Esophagus mucosa (tissue), 1 donor: ENCODE measurements around the gene CLMP. TPM values are rescaled to one million over a fixed set of nuclear protein-coding genes. Genes with fewer than 3 reads are reported as not detected.
"Not testable (repeated sequence)": the region's sequence is repeated elsewhere in the genome, so short reads cannot be mapped to it uniquely, and the experiment has no call there.

ENCODE experiments used
- ATAC-seq: fragments of 200-7000 bp; cut with Tn5 transposase; one replicate; pipeline ENCODE4 v1.9.1; 2020
- total RNA-seq: library from RNA; stranded (reverse); gene quantifications from one replicate; pipeline ENCODE4 v1.2.4, GENCODE V29; 2023
- donor health status: DM: yes; HTN: yes; CAD: no.

Gene CLMP
- total RNA-seq, 1 donor from 2014 or later: 3.7 TPM

- ATAC-seq: no peak
These were observed 121.5 kb downstream of the CLMP start for GRCh38 chr11:123073343-123074057.

DNA sequence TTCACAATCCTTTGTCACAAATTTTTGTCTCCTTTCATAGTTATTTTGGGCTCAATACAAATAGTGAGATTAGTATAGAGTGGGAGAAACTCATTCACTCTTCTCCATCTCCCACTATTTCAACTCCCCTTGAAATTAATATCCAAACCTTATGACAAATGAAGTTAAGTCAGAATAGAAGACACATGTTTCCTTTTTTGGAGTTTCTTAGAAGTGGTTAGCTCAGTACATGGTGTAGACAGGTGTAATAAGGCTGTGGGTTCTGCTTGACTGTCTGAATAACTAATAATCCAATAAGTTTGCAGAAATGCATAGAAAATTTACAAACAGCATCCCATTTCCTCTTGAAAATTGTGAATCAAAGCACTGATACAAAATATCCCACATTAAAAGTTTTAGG is 122.3 kb downstream of the CLMP start:
- no peak for ATAC-seq

- ATAC-seq: peak; percentile 50
These were observed 122.7 kb downstream of the CLMP start for GRCh38 chr11:123072332-123072761.

- no peak for ATAC-seq
These were observed 124.9 kb downstream of the CLMP start for GRCh38 chr11:123069908-123070821.

GRCh38 chr11:123065621-123066020 is 129.4 kb downstream of the CLMP start:
- ATAC-seq: no peak

DNA sequence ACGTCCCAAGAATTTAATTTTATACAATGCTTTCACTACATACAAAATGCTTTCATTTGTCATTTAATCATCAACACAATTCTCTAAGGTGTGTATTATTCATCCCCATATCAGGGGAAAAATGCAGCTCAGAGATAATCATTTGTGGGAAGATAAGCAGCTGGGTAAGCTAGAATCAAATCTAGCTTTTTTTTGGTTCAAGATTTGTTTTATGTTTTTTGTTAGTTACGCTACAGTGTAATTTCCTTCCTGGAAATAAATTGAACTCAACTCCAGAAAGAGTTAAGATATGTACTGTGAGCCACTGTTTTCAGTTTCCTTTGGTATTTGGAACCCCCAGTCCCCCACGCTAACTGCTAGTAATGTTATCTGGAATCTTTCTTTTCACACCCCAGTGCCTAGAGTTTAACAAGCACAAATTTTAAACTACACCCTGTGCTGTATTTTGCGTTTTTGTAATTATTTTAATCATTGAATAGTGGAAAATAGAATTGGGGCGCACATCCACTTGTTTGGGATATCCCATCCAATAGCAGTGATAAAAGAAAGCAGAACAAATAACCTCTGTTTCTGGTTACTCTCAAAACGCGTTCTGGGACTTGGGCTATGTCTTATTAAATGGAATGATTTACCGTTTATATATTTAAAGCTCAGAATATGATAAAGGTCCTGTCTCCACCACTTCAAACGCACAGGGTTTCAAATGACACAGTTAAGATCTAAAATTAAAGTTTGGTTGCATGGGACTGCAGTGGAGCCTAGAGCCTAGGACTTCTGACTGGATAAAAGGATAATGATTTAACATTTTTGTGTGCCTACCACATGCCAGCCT is 131.0 kb downstream of the CLMP start:
- no peak for ATAC-seq

- ATAC-seq: no peak
These were observed 131.9 kb downstream of the CLMP start for GRCh38 chr11:123062892-123063825.

GRCh38 chr11:123062158-123062891 is 132.7 kb downstream of the CLMP start:
- peak; percentile 96 for ATAC-seq

DNA sequence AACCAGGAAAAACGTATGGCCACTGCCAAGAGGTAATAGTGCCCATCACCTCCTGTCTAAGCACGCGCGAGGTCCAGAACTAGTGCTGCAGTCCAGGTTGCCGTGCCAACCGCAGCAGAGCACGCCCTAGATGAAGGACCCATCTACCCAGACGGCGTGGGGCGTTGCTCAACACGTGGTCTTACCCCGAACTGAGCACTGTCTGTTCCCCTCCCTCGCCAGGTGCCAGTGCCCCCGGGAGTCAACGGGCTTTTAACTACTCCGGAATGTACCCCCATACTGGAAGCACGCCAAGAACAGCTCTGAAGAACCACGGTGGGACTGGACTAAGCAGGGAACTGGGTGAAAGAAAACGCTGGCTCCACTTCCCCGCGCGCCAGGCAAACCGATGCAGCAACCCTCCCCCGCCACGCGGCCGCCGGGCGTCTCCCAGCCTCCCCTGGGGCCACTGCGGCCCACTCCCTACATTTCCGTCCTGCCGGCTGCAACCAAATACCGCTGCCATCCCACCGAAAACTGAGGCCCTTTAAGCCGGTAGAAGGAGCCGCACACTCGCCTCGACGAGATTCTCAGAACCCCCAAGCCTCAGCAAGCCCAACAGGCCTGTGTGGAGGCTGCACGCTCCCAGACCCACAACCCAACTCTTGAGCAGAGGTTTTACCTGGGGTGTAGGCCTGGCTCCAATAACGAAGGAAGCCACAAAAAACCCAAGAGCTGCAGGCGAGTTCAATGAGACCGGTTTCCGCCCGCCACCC is 133.5 kb downstream of the CLMP start, which contains the start of gene HSPA8:
TSS of gene HSPA8 (minus strand) at position 734 of the 755 bp plus-strand sequence. CDS start 812 bp downstream, outside the sequence.
- ATAC-seq: peak; percentile 40

- ATAC-seq: no peak
These were observed 134.6 kb downstream of the CLMP start for GRCh38 chr11:123060277-123061000.

DNA sequence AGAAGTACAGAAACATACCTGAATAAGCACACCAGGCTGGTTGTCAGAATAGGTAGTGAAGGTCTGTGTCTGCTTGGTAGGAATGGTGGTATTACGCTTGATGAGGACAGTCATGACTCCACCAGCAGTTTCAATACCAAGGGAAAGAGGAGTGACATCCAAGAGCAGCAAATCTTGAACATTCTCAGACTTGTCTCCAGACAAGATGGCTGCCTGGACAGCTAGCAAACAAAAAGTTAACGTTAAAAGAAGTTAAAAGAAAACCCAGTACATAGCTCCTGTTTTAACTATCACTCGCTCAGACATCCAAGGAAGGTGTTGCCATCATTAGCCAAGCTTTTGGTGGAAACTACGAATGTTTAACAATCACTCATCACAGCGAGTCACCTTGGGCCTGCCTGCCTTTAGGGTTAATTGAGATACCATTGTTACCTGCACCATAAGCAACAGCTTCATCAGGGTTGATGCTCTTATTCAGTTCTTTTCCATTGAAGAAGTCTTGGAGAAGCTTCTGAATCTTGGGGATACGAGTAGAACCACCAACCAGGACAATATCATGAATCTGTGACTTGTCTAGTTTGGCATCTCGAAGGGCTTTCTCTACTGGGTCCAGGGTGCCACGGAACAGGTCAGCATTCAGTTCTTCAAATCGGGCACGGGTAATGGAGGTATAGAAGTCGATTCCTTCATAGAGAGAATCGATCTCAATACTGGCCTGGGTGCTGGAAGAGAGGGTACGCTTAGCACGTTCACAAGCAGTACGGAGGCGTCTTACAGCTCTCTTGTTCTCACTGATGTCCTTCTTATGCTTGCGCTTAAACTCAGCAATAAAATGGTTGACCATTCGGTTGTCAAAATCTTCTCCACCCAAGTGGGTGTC is 135.8 kb downstream of the CLMP start:
- ATAC-seq: not testable (repeated sequence)

- ATAC-seq: no peak
These were observed 137.3 kb downstream of the CLMP start for GRCh38 chr11:123057661-123058305.

DNA sequence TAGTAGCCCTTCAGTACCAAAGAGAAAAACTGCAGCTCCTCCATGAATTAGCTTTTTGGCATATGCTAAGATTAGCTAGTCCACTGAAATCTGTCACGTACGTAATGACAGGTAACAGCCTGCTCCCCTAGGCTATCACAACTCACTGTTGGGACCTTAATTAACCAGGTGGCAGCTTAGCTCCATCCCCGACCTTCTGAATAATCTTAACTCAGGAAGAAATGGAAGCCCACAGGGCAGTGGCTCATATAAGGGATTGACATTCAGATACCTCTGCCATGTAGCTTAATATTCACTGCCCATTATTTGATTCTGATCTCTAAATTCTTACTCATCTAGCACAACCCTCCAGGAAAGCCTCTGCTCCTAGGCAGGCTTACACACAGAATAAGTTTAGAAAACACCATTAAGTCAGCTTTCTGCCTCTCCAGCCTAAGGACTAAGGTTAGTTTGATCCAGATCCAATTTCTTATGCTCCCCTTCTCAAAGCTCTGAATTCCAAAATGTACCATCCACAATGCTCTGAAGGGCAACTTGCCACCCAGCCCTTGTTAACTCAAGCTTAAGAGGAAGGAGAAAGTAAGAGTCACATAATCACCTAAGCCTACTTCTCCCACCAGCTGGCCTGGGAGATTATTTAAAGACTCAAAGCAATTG is 138.1 kb downstream of the CLMP start:
- no peak for ATAC-seq

- ATAC-seq: no peak
These were observed 139.7 kb downstream of the CLMP start for GRCh38 chr11:123055191-123055901.

- ATAC-seq: peak; percentile 70
These were observed 140.6 kb downstream of the CLMP start for GRCh38 chr11:123054301-123055065.
